Testis (tissue), 3 donors: ENCODE measurements around the gene EXOC6. TPM values are rescaled to one million over a fixed set of nuclear protein-coding genes. Genes with fewer than 3 reads are reported as not detected.

Experiments used
- DNase-seq: peaks from one replicate; pipeline ENCODE4 v3.0.0-alpha.2; 2019
- H3K27ac ChIP-seq, 2 donors: fragments of 200-600 bp; sonication (generic); one replicate each; pipeline ENCODE4 v1.5.1; 2019
- H3K27me3 ChIP-seq: fragments of 200-600 bp; sonication (generic); one replicate; pipeline ENCODE4 v1.5.1; 2019
- H3K36me3 ChIP-seq: fragments of 200-600 bp; sonication (generic); one replicate; pipeline ENCODE4 v1.5.1; 2017; ENCODE audit warnings: low read depth; ENCODE audit errors: missing control alignments
- H3K4me1 ChIP-seq: fragments of 200-600 bp; sonication (generic); one replicate; pipeline ENCODE4 v1.5.1; 2019
- H3K4me3 ChIP-seq, 2 donors: fragments of 200-600 bp; sonication (generic); one replicate each; pipeline ENCODE4 v1.5.1; 2017 to 2019
- H3K9me3 ChIP-seq: fragments of 200-600 bp; sonication (generic); one replicate; pipeline ENCODE4 v1.5.1; 2017
- CTCF ChIP-seq, 3 experiments: fragments of 450-650 bp in 2 of 3; fragments of 200-600 bp in 1 of 3; sonication (generic) in 1 of 3; IDR thresholded peaks; one replicate each; pipeline ENCODE4 v1.5.1; 2016 to 2019; ENCODE audit warnings: antibody characterized with exemption in 3 of 3, mild to moderate bottlenecking in 2 of 3, moderate library complexity in 1 of 3
- POLR2A ChIP-seq: fragments of 450-650 bp; IDR thresholded peaks from one replicate; pipeline ENCODE4 v1.6.1; 2017; ENCODE audit warnings: antibody characterized with exemption, mild to moderate bottlenecking, moderate library complexity
- WGBS, 2 donors: methylation state at CpG; one replicate each; pipeline ENCODE4 v1.1.5; 2018; 5-methylcytosine and 5-hydroxymethylcytosine counted together
- intact Hi-C: fragments of 100-400 bp; cut with DNase I; formaldehyde crosslinking; loops from one replicate; pipeline ENCODE4 v1.15.1; 2023; ENCODE audit warnings: low total_unique reads
- polyA plus RNA-seq: library from polyadenylated mRNA; stranded (reverse); fragments of 350-450 nt; fragmentation: Illumina TruSeq; extraction: RNeasy Lipid Tissue Mini Kit (QIAGEN cat#74804); gene quantifications from one replicate; pipeline ENCODE4 v1.2.3, GENCODE V29; 2014; ENCODE audit warnings: low read depth, low replicate concordance; ENCODE audit not compliant: insufficient read depth
- total RNA-seq, 2 donors: library from RNA; depleted of rRNA; stranded (reverse); fragments of >200 nt; gene quantifications; one replicate each; pipeline ENCODE4 v1.2.3, GENCODE V29; 2016

EXOC6 gene
- total and polyA plus RNA-seq, 3 donors from 2014 or later = 13.3 to 38.5 (median 28.0) TPM

- no peak for DNase-seq
Measured at GRCh38 chr10:92813979-92814378, 34.3 kb upstream of the EXOC6 start.

GRCh38 chr10:92814790-92815189, 33.5 kb upstream of the EXOC6 start:
- intact Hi-C loops = no loop called here
- WGBS, 2 donors = 82 to 87% methylated on average over 2 of the region's 2 CpGs

More at GRCh38 chr10:92813979-92814378, 34.3 kb upstream of the EXOC6 start:
- 76 to 80% methylated on average over 4 of the region's 4 CpGs for whole genome bisulfite sequencing, 2 donors
- intact Hi-C loops = no loop called here
- TF ChIP-seq POLR2A (no peak), CTCF (IDR thresholded peaks at IDR 0.05) (no peak)
- Histone ChIP-seq H3K4me3 (no peak overlapping the region), H3K4me1 (no peaks in the 10 kb centered on the region), H3K36me3 (no peaks in the 10 kb centered on the region), H3K9me3 (no peaks in the 10 kb centered on the region), H3K27me3 (no peaks in the 10 kb centered on the region), H3K27ac (no peak overlapping the region)

GRCh38 chr10:92816091-92816531, 32.2 kb upstream of the EXOC6 start:
- 56 to 73% methylated on average over 1 of the region's 1 CpG for WGBS, 2 donors
- no peak for TF ChIP-seq POLR2A
- TF ChIP-seq CTCF (IDR thresholded peaks at IDR 0.05) = no peak
- H3K4me1 ChIP-seq = no peaks in the 10 kb centered on the region

More at GRCh38 chr10:92814790-92815189, 33.5 kb upstream of the EXOC6 start:
- H3K36me3 ChIP-seq = no peaks in the 10 kb centered on the region
- H3K4me3 ChIP-seq = no peak overlapping the region
- H3K27me3 ChIP-seq = no peaks in the 10 kb centered on the region
- H3K9me3 ChIP-seq = no peaks in the 10 kb centered on the region
- no peak for DNase-seq
- H3K4me1 ChIP-seq = no peaks in the 10 kb centered on the region
- no peak overlapping the region for H3K27ac ChIP-seq
- no peak for TF ChIP-seq POLR2A
- TF ChIP-seq CTCF (IDR thresholded peaks at IDR 0.05) = no peak

GRCh38 chr10:92822060-92822634, 26.2 kb upstream of the EXOC6 start:
- Histone ChIP-seq H3K4me3 (no peak overlapping the region), H3K9me3 (no peaks in the 10 kb centered on the region), H3K27ac (no peak overlapping the region), H3K36me3 (no peaks in the 10 kb centered on the region), H3K4me1 (peaks cover 6% of the 10 kb centered on the region), H3K27me3 (no peaks in the 10 kb centered on the region)
- DNase-seq = no peak
- WGBS, 2 donors = 39 to 47% methylated on average over 6 of the region's 6 CpGs
- intact Hi-C loops = no loop called here
- TF ChIP-seq POLR2A (no peak), CTCF (IDR thresholded peaks at IDR 0.05) (no peak)

More at GRCh38 chr10:92816091-92816531, 32.2 kb upstream of the EXOC6 start:
- no peak overlapping the region for H3K27ac ChIP-seq
- H3K36me3 ChIP-seq = no peaks in the 10 kb centered on the region
- intact Hi-C loops = no loop called here
- no peaks in the 10 kb centered on the region for H3K27me3 ChIP-seq
- no peaks in the 10 kb centered on the region for H3K9me3 ChIP-seq
- no peak for DNase-seq
- no peak overlapping the region for H3K4me3 ChIP-seq

- TF ChIP-seq POLR2A (no peak), CTCF (IDR thresholded peaks at IDR 0.05) (peak in 2 of 3 experiments; percentile 13)
- H3K27ac ChIP-seq = no peak overlapping the region
- 40 to 52% methylated on average over 9 of the region's 9 CpGs for WGBS, 2 donors
- intact Hi-C loops = no loop called here
- no peaks in the 10 kb centered on the region for H3K9me3 ChIP-seq
- H3K4me3 ChIP-seq = no peak overlapping the region
- peaks cover 6% of the 10 kb centered on the region for H3K4me1 ChIP-seq
- H3K27me3 ChIP-seq = no peaks in the 10 kb centered on the region
- no peak for DNase-seq
- H3K36me3 ChIP-seq = no peaks in the 10 kb centered on the region
Measured at GRCh38 chr10:92822964-92823363, 25.4 kb upstream of the EXOC6 start.
